GM10266 (cell line): Measurements from ENCODE around the gene NTNG2.

Experiments used
- DNase-seq: peaks from one replicate; pipeline ENCODE4 v3.0.0; 2012; ENCODE audit errors: extremely low spot score
- CTCF ChIP-seq: IDR thresholded peaks from 2 replicates; pipeline ENCODE4 v1.5.1; 2012; ENCODE audit warnings: mild to moderate bottlenecking, low read depth; ENCODE audit not compliant: control insufficient read depth, insufficient read depth; ENCODE audit errors: missing control alignments

NTNG2 gene

GRCh38 chr9:132156262-132156661, 5.6 kb upstream of the NTNG2 start:
- no peak for DNase-seq
- TF ChIP-seq CTCF, result no peak

DNA sequence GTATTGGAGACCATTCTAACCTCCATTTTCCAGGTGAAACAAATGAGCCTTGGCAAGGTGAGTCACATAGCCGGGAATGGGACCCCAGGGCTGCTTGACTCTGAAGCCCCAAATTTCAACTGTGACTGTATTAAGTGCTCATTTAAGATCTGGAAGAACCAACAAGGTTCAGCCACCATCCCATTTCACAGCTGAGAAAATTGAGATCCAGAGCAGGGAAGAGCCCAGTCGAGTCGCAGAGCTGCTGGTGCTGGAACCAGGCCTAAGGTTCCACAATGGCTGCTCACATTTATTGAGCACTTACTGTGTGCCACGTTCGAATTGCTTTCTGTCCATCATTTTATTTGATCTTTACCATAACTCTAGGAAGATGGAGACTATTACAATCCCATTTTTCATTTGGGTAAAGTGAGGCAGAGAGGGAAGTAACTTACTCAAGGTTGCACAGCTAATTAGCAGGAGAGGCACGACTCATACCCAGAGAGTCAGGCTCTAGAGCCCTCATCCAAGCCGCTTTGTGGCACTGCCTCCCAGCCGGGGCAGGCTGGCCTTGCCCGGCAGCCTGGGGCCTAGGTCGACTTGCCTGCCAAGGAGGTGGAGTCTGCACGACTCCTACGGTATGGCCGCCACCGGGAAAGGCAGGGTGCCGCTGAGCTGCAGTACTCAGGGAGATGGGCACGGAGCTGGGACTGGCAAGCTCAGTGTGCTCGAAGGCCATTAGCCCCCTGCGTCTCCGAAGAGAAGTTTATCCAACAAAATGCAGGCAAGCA, 4.3 kb upstream of the NTNG2 start:
- TF ChIP-seq CTCF, result no peak
- DNase-seq, result no peak

DNA sequence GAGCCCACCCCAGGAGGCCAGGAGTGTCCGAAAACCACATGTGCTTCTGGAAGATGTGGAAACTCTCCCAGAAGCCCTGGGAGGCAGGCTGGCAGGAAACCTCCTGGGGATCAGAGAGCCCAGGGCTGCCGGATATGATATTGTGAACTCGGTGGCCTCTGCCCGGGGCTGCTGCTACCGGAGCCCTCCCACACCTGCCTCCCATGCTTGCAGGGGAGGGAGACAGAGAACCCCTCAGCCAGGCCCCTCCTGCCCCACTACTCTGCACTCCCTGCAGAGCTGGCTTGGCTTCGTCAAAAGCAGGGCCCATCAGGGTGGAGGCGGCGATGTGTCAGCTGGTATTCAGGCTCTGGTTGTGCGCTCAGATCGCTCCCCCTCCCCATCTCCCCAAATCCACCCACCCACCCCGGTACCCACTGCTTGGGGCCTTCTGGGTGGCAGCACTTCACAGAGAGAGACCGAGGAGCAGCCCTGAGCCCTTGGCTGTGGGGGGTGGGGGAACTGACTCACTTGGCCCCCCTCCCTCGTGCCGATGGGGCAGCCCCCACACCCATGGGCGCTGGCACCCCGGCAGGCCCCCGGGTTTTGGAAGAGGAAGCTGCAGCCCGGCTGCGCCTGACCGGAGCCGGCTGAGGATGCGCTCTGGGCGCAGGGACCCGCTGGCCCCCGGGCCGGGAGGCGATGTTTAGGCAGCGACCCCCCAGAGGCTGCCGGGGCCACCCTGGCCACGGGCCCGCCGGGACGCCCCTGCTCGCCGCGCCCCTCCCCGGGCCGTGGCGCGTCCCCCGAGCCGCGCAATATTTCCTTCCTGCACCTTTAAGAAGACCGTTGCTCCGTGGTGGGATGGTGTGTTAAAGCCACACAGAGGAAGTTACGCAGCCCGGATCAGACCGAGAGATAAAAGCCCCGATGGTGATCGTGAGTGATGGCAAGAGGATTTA, 786 bp upstream of the NTNG2 start:
- TF ChIP-seq CTCF, result no peak
- DNase-seq, result peak; percentile 72

DNA sequence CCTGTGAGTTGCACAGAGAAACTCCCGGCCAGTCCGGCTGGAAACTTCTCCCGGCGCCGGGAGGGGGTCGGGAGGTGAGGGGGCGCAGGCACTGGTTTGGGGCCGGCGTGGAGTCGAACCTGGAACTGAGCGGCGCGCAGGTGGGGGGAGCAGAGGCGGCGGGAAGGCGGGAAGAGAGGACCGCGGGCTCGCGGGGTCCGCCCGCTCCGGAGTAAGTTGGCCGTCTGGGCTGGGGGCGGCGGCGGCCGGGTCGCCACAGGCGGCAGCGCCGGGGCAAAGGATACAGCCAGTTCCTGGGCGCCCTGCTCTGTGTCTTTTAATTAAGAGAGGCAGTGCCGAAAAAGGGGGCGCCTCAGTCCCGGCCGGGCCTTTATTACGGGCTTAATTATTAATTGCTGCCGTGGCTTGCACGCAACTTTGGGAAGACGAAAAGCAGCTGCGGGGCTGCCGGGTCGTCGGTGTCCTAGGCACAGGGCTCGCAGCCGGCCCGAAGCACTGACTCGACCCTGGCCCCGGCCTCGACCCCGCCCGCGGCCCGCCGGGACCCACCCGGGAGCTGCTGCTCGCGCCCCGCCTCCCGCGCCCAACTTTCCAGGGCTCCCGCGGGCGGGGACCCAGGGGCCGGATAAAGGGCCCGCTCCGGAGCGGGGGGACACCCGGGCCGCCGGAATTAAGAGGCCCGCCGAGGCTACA, 1.1 kb downstream of the NTNG2 start:
- no peak for DNase-seq
- no peak for TF ChIP-seq CTCF

DNA sequence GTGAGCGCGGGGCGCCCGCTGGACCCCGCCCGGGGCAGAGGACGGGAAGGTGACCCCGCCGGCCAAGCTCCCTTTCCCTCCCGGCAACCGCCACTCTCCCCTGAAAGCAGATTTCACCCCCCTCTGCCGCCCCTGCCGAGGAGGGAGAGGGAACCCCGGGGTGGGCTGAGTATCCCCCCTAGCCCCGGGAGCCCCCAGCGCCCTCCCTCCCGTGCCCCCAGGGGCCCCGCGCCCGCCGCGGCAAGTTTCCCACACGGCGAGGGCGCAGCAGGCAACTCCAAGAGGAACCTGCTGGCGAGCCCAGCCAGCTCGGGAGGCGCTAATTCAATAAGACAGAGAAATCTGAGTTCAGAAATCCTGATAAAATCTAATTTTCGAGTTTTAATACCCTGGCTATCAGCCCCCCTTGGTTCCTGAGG, 1.6 kb downstream of the NTNG2 start:
- DNase-seq, result no peak
- TF ChIP-seq CTCF, result no peak

DNA sequence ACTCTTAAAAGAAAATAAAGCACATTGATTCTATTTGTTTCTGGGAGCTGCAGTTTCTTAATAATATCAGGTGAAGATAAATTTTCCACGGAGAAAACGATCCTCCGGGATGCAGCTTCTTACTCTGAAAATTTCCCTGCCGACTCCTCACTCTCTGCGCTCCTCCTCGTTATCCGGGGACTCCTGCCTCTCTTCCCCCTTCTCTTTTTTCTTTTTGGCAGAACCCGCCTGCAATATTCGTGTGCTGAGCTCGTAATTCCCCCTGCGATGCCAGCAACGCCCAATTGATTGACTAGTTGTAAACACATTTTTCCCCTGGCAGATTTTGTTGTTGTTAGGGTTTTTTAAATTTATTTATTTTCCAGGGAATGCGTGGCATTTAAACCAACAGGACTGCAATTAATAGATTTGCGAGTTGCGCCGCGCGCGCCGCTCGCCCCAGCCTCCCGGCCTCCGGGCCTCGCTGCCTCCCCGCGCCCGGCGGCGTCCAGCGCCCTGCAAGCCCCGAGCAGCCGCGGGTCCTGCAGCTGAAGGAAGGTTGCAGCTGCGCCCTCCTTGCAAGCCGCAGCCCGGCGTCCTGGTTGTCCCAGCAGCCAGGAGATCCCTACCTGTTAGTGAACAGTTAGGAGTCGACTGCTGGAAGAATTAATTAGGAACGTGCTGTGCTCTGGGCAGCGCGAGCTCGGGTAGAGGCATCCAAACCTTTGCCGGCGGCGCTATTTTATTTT, 2.2 kb downstream of the NTNG2 start:
- DNase-seq, result no peak
- no peak for TF ChIP-seq CTCF
